NCI-H2081 treated with DMSO at 0.1 percent for 48 hours (cell line): ENCODE results near the gene PRRC2B.
"Not testable (repeated sequence)": the region's sequence is repeated elsewhere in the genome, so short reads cannot be mapped to it uniquely, and the experiment has no call there.

Source experiments
- DNase-seq: peaks from one replicate; lab custom pipeline; 2025; lab: John Stamatoyannopoulos, UW

Gene PRRC2B

DNA sequence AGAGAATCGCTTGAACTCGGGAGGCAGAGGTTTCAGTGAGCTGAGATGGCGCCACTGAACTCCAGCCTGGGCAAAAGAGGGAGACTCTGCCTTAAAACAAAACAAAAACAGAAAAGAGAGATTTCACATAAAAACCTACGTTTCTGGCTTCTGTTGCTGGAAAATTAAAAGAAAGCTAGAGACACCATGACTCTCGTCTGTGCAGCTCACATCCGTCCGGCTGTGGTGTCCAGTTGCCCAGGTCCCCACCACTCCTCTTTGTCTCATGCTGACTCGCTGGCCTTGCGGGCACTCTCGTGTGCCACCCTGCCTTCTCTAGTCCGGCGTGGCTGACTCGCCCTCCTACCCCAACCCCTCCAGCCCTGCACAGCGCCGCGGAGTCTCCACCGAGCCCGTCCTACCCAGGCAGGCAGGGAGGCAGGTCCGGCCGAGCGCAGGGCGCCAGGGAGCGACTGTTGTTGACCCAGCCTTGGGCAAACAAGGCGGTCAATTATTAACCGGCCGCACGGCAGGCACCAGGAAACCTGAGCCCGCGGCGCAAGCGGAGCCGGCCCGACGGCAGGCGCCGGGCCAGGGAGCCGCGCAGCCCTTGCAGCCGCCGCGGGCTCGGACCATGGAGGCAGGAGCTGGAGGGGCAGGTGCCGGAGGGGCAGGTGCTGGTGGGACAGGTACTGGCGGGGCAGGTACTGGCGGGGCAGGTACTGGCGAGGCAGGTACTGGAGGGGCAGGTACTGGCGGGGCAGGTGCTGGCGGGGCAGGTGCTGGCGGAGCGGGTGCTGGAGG is 151.3 kb downstream of the PRRC2B start, which contains the start of gene PRRT1B:
TSS of gene PRRT1B (plus strand) at position 521 of the 783 bp plus-strand sequence. CDS start at position 614, 93 bp downstream.
- no peak for DNase-seq

DNA sequence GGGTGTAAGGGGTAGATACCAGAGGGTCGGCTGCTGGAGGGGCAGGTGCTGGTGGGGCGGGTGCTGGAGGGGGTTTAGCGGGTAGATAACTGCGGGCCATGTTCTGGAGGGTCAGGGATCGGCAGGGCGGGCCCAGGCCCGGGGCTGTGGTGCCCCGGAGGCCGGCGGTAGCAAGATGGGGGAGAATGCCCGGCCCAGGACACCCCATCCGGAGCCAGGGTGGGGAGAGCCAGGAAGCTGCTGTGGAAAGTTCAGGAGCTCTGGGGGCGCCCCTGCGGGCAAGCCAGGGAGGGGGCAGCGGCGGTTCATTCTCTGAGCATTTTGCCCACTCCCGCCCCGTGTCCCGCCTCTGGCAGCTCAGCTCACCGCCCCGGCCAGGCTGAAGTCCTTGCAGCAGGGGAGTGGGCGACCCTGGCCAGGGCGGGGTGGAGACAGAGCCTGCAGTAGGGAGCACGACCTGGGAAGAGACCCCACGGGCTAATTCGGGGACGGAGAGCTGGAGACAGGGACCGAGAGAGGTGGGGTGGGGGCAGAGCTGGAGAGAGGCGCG is 152.0 kb downstream of the PRRC2B start:
- no peak for DNase-seq

DNA sequence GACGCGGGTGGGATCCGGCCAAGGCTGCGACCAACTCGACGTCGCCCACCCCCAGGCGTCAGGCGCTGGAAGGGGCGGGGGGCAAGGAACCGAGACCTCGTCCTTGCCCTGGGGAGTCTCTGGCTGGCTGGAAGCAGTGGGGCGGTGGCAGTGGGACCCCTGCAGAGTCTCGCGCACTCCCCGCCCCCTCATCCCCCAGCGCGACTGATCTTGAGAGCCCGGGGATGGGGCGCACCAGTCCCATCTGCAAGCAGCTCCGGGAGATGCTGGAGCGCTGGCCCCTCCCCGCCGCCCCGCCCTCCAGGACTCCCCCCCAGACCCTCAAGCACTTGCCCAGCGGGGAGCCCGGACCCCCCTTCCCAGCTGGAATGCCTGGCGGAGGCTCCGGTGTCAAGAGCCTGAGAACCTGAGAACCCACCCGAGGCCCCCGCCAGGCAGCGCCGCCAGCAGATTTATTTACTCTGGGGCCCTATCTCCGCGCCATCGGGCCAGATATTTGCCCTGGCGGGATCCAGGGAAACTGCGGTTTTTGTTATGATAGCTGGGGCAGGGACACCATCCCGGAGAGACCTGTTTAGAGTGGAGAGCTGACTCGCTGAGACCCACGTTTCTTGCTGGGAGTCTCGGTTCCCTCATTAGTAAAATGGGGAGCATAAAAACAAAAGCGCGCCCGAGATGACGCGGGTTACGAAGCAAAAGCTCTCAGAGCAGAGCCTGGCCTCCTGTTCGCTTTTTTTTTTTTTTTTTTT is 152.6 kb downstream of the PRRC2B start:
- no peak for DNase-seq

- not testable (repeated sequence) for DNase-seq
Measured at GRCh38 chr9:131549186-131549585, 155.3 kb downstream of the PRRC2B start.
